IMR-90 (cell line): ENCODE data around the gene EXOC3L4. TPM values are rescaled to one million over a fixed set of nuclear protein-coding genes. Genes with fewer than 3 reads are reported as not detected.
A peak's percentile ranks its signal among the peaks of the same experiment; 100 is the strongest.

Source experiments
- ATAC-seq: fragments of 200-7000 bp; cut with Tn5 transposase; 2 replicates; pipeline ENCODE4 v1.9.1; 2020; ENCODE audit warnings: low read depth, mild to moderate bottlenecking, moderate library complexity
- BruUV-seq: library from RNA; stranded (reverse); fragments of 400-500 nt; replicated peaks from 2 replicates; lab custom pipeline; 2021; lab: Mats Ljungman, UMichigan
- CTCF ChIA-PET: fragments of 300-600 bp; formaldehyde crosslinking; extraction: SDS; loops from one replicate; lab custom pipeline; 2021; ENCODE audit warnings: antibody characterized with exemption; lab: Yijun Ruan, JAX
- POLR2A ChIA-PET: fragments of 300-600 bp; sonication (Branson Sonifier 250); formaldehyde crosslinking; loops from one replicate; lab custom pipeline; 2022; ENCODE audit warnings: antibody characterized with exemption; ENCODE audit not compliant: unreplicated experiment; lab: Charles Lee
- DNase-seq: peaks from one replicate; pipeline ENCODE4 v3.0.0; 2013
- H2AFZ ChIP-seq: replicated peaks from 2 replicates; pipeline ENCODE3; 2013; ENCODE audit warnings: low read length, mild to moderate bottlenecking; ENCODE audit not compliant: poor library complexity
- H2AK5ac ChIP-seq: 2 replicates; pipeline ENCODE4 v1.6.1; 2013; ENCODE audit warnings: low read depth, low read length, inconsistent platforms
- H2AK9ac ChIP-seq: replicated peaks from 2 replicates; pipeline ENCODE3; 2013; ENCODE audit warnings: mild to moderate bottlenecking, low read depth, low read length, moderate library complexity; ENCODE audit not compliant: poor library complexity
- H2BK120ac ChIP-seq: 2 replicates; pipeline ENCODE4 v1.6.1; 2013; ENCODE audit warnings: low read depth, low read length, inconsistent platforms
- H2BK15ac ChIP-seq: 3 replicates; pipeline ENCODE4 v1.6.1; 2013; ENCODE audit warnings: low read depth, low read length, inconsistent platforms
- H2BK20ac ChIP-seq: 2 replicates; pipeline ENCODE4 v1.6.1; 2013; ENCODE audit warnings: low read depth, mild to moderate bottlenecking, inconsistent platforms, low read length, moderate library complexity
- H2BK5ac ChIP-seq: 2 replicates; pipeline ENCODE4 v1.6.1; 2013; ENCODE audit warnings: mild to moderate bottlenecking, low read depth, low read length, inconsistent platforms; ENCODE audit not compliant: poor library complexity, severe bottlenecking
- H3K14ac ChIP-seq: replicated peaks from 2 replicates; pipeline ENCODE4 v1.6.1; 2013; ENCODE audit warnings: low read depth, low read length, inconsistent platforms
- H3K18ac ChIP-seq: 2 replicates; pipeline ENCODE4 v1.6.1; 2013; ENCODE audit warnings: low read depth, low read length, control low read depth
- H3K23ac ChIP-seq: 2 replicates; pipeline ENCODE4 v1.6.1; 2013; ENCODE audit warnings: low read depth, low read length, inconsistent platforms
- H3K27ac ChIP-seq: 2 replicates; pipeline ENCODE4 v1.5.1; 2013; ENCODE audit warnings: mild to moderate bottlenecking, control low read depth, low read length; ENCODE audit not compliant: insufficient read depth
- H3K27me3 ChIP-seq: 2 replicates; pipeline ENCODE4 v1.6.1; 2013; ENCODE audit warnings: low read length; ENCODE audit not compliant: control insufficient read depth, insufficient read depth
- H3K36me3 ChIP-seq: 2 replicates; pipeline ENCODE4 v1.6.1; 2013; ENCODE audit warnings: low read length, mixed read lengths; ENCODE audit not compliant: control insufficient read depth, insufficient read depth
- H3K4ac ChIP-seq: 2 replicates; pipeline ENCODE4 v1.6.1; 2013; ENCODE audit warnings: low read depth, low read length, inconsistent platforms
- H3K4me1 ChIP-seq: 2 replicates; pipeline ENCODE4 v1.6.1; 2013; ENCODE audit warnings: low read length, mixed read lengths; ENCODE audit not compliant: control insufficient read depth, insufficient read depth
- H3K4me2 ChIP-seq: 2 replicates; pipeline ENCODE4 v1.6.1; 2013; ENCODE audit warnings: low read depth, mild to moderate bottlenecking, control low read depth, low read length, moderate library complexity
- H3K4me3 ChIP-seq: 2 replicates; pipeline ENCODE4 v1.5.1; 2013; ENCODE audit warnings: low read depth, mild to moderate bottlenecking, control low read depth, low read length, moderate library complexity; ENCODE audit not compliant: insufficient read depth
- H3K56ac ChIP-seq: 2 replicates; pipeline ENCODE4 v1.6.1; 2013; ENCODE audit warnings: low read length, inconsistent platforms; ENCODE audit not compliant: insufficient read depth; ENCODE audit errors: extremely low read depth
- H3K79me1 ChIP-seq, 2 experiments: 2 replicates each; pipeline ENCODE4 v1.6.1; 2013; ENCODE audit warnings: low read length in 2 of 2, inconsistent platforms in 1 of 2, low read depth in 1 of 2
- H3K9ac ChIP-seq: 2 replicates; pipeline ENCODE4 v1.6.1; 2013; ENCODE audit warnings: low read depth, low read length, control low read depth
- H3K9me1 ChIP-seq: 2 replicates; pipeline ENCODE4 v1.6.1; 2013; ENCODE audit warnings: low read length, inconsistent platforms; ENCODE audit not compliant: insufficient read depth
- H3K9me3 ChIP-seq: 2 replicates; pipeline ENCODE4 v1.6.1; 2013; ENCODE audit warnings: low read length; ENCODE audit not compliant: control insufficient read depth, insufficient read depth
- H4K20me1 ChIP-seq: 2 replicates; pipeline ENCODE4 v1.6.1; 2013; ENCODE audit warnings: low read length, inconsistent platforms; ENCODE audit not compliant: insufficient read depth
- H4K5ac ChIP-seq: 2 replicates; pipeline ENCODE4 v1.6.1; 2013; ENCODE audit warnings: mild to moderate bottlenecking, low read depth, low read length, control low read depth
- H4K8ac ChIP-seq, 2 experiments: 2 replicates each; pipeline ENCODE4 v1.6.1; 2013; ENCODE audit warnings: low read depth in 2 of 2, low read length in 2 of 2, control low read depth in 1 of 2, inconsistent platforms in 1 of 2
- H4K91ac ChIP-seq: 2 replicates; pipeline ENCODE4 v1.6.1; 2013; ENCODE audit warnings: low read depth, low read length, inconsistent platforms; ENCODE audit not compliant: insufficient read depth
- POLR2A ChIP-seq: IDR thresholded peaks from 2 replicates; pipeline ENCODE4 v1.6.1; 2012; ENCODE audit warnings: mild to moderate bottlenecking, low read depth, low read length
- RAD21 ChIP-seq: IDR thresholded peaks from 2 replicates; pipeline ENCODE4 v1.6.1; 2012; ENCODE audit warnings: low read length, improper control_type of control experiment
- SMC3 ChIP-seq: fragments of 150-350 bp; IDR thresholded peaks from 2 replicates; pipeline ENCODE4 v1.6.1; 2016; ENCODE audit warnings: low read depth, mild to moderate bottlenecking, antibody characterized with exemption, low read length, moderate library complexity
- WGBS, 2 experiments: methylation state at CpG; one replicate each; pipeline versions ENCODE4 v1.1.5 to v1.1.7; 2013; ENCODE audit warnings: missing lambda C conversion rate in 2 of 2; ENCODE audit not compliant: insufficient read length in 1 of 2; ENCODE audit errors: extremely low coverage in 2 of 2; 5-methylcytosine and 5-hydroxymethylcytosine counted together
- dilution Hi-C: fragments of 300-500 bp; cut with HindIII; formaldehyde crosslinking; loops from one replicate; pipeline ENCODE4 v1.14.3; 2018; ENCODE audit warnings: low sequenced_read_pairs; ENCODE audit not compliant: unreplicated experiment
- in situ Hi-C: fragments of 300-500 bp; cut with MboI; formaldehyde crosslinking; loops from 3 replicates; pipeline ENCODE4 v1.14.3; 2019; ENCODE audit warnings: low sequenced_read_pairs, inconsistent platforms, mixed read lengths
- intact Hi-C: fragments of 100-400 bp; cut with micrococcal nuclease; formaldehyde crosslinking; loops from 2 replicates; pipeline ENCODE4 v1.10.0; 2022
- polyA plus RNA-seq, 3 experiments: library from polyadenylated mRNA; depleted of rRNA; stranded (reverse); fragments of >200 nt; gene quantifications; 2 replicates each; pipeline ENCODE4 v1.2.3, GENCODE V29; 2012; ENCODE audit warnings: low replicate concordance in 1 of 3
- total RNA-seq: library from RNA; depleted of rRNA; stranded (reverse); fragments of >200 nt; gene quantifications from 2 replicates; pipeline ENCODE4 v1.2.3, GENCODE V29; 2012
- TF ChIP-seq, protein P1 (sequence below): conservative IDR thresholded peaks from 2 replicates; pipeline ENCODE4 v1.5.1; 2012; ENCODE audit warnings: mild to moderate bottlenecking, low read depth, low read length, improper control_type of control experiment

The EXOC3L4 gene
- total and polyA plus RNA-seq, 2 of the 4 experiments (the other 2 are of a cell fraction), result not detected

DNA sequence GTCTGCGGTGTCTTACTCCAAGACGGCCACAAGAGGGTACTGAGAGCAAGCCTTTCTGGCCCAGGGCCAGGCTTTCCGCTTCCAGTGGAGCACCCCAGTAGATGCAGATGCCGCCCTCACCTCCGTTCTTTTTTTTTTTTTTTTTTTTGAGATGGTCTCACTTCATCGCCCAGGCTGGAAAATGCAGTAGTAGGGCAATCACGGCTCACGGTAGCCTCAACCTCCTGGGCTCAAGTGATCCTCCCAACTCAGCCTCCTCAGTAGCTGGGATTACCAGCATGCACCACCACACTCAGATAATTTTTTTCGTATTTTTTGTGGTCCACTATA lies 16.1 kb upstream of the EXOC3L4 start:
- Histone ChIP-seq H2AK9ac (no peak overlapping the region), H2BK15ac (no peak overlapping the region), H3K4me3 (no peak overlapping the region), H3K27me3 (peaks cover 20% of the 10 kb centered on the region), H2BK20ac (no peak overlapping the region), H3K9me1 (no peaks in the 10 kb centered on the region), H3K4ac (no peak overlapping the region), H2BK120ac (no peak overlapping the region), H3K23ac (no peak overlapping the region), H3K18ac (no peak overlapping the region), H3K79me1 (no peaks in the 10 kb centered on the region), H3K27ac (no peak overlapping the region), H4K20me1 (no peaks in the 10 kb centered on the region), H3K9ac (no peak overlapping the region), H3K4me2 (no peak overlapping the region), H3K4me1 (peaks cover 2% of the 10 kb centered on the region; the same call in 1 of the 2 replicates), H3K56ac (no peak overlapping the region), H3K9me3 (peaks cover 2% of the 10 kb centered on the region; the same call in 1 of the 2 replicates), H4K5ac (no peak overlapping the region), H4K8ac (no peak overlapping the region), H2AFZ (peak overlapping the region; percentile 68), H2BK5ac (no peak overlapping the region), H4K91ac (no peak overlapping the region), H3K36me3 (no peaks in the 10 kb centered on the region), H2AK5ac (no peak overlapping the region), H3K14ac (no peak overlapping the region)
- intact Hi-C loops, result loop anchor here (1.0 to 10.0 kb wide), 2 partner anchors 106 to 215 kb away; no protein-coding TSS in a partner anchor
- ATAC-seq (peak; percentile 38; the same call in 1 of the 2 replicates), DNase-seq (peak; percentile 76)
- 0% methylated on average over 3 of the region's 9 CpGs; no CpG with 5 or more reads in 1 of the 2 experiments for WGBS, 2 experiments
- dilution Hi-C loops, result no loop called here
- TF ChIP-seq, protein P1, sequence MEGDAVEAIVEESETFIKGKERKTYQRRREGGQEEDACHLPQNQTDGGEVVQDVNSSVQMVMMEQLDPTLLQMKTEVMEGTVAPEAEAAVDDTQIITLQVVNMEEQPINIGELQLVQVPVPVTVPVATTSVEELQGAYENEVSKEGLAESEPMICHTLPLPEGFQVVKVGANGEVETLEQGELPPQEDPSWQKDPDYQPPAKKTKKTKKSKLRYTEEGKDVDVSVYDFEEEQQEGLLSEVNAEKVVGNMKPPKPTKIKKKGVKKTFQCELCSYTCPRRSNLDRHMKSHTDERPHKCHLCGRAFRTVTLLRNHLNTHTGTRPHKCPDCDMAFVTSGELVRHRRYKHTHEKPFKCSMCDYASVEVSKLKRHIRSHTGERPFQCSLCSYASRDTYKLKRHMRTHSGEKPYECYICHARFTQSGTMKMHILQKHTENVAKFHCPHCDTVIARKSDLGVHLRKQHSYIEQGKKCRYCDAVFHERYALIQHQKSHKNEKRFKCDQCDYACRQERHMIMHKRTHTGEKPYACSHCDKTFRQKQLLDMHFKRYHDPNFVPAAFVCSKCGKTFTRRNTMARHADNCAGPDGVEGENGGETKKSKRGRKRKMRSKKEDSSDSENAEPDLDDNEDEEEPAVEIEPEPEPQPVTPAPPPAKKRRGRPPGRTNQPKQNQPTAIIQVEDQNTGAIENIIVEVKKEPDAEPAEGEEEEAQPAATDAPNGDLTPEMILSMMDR, result peak; percentile 75
- TF ChIP-seq SMC3 (peak; percentile 71), POLR2A (no peak), RAD21 (peak; percentile 64)
- POLR2A ChIA-PET, result no interaction called here
- no TSS peak for BruUV-seq
- CTCF ChIA-PET, result interaction anchor here (0.5 to 0.6 kb wide), 2 partner anchors 193 to 202 kb away, joined by 3 to 4 read pairs; no protein-coding TSS in a partner anchor
- in situ Hi-C loops, result loop anchor here (5.0 kb wide), 1 partner anchor 214 kb away; no protein-coding TSS in a partner anchor
